ENCODE measurements around the gene EEF2KMT. TPM values are rescaled to one million over a fixed set of nuclear protein-coding genes. Genes with fewer than 3 reads are reported as not detected.

Gene EEF2KMT
- total RNA-seq, 2 donors from 2014 or later, result 5.4 to 7.5 TPM

- no peak for DNase-seq
- ATAC-seq, result no peak
- intact Hi-C loops (cut with DNase I), result no loop called here
Measured at GRCh38 chr16:5073279-5073629, 24.3 kb downstream of the EEF2KMT start.

GRCh38 chr16:5072334-5073278 lies 25.0 kb downstream of the EEF2KMT start:
- ATAC-seq (peak in 1 of 2 donors; percentile 4), DNase-seq (no peak)
- intact Hi-C loops (cut with DNase I), result no loop called here

GRCh38 chr16:5071681-5072333 lies 25.8 kb downstream of the EEF2KMT start, which contains the start of gene ALG1:
Gene ALG1, plus strand, starts transcription at chr16:5071843. Its CDS starts 7 bp downstream, at chr16:5071850.
- intact Hi-C loops (cut with DNase I), result no loop called here
- DNase-seq (peak; percentile 93), ATAC-seq (peak; percentile 96 to 99)

- DNase-seq, result no peak
- intact Hi-C loops (cut with DNase I), result no loop called here
- ATAC-seq, result no peak
Measured at GRCh38 chr16:5071341-5071680, 26.3 kb downstream of the EEF2KMT start.

- DNase-seq (no peak), ATAC-seq (no peak)
- intact Hi-C loops (cut with DNase I), result no loop called here
Measured at GRCh38 chr16:5070431-5071186, 27.0 kb downstream of the EEF2KMT start.

GRCh38 chr16:5069854-5070253 lies 27.7 kb downstream of the EEF2KMT start:
- DNase-seq (no peak), ATAC-seq (no peak)
- intact Hi-C loops (cut with DNase I), result no loop called here

- intact Hi-C loops (cut with DNase I), result no loop called here
- no peak for DNase-seq
- ATAC-seq, result no peak
Measured at GRCh38 chr16:5069048-5069447, 28.5 kb downstream of the EEF2KMT start.

GRCh38 chr16:5066511-5066910 lies 31.1 kb downstream of the EEF2KMT start:
- no peak for DNase-seq
- ATAC-seq, result no peak
- intact Hi-C loops (cut with DNase I), result no loop called here

GRCh38 chr16:5065813-5066212 lies 31.8 kb downstream of the EEF2KMT start, which contains the start of gene C16orf89:
Gene C16orf89, minus strand, starts transcription at chr16:5065956. Its CDS starts 48 bp downstream, at chr16:5065908.
- DNase-seq (no peak), ATAC-seq (peak; percentile 23 to 89)
- intact Hi-C loops (cut with DNase I), result no loop called here

GRCh38 chr16:5065326-5065725 lies 32.3 kb downstream of the EEF2KMT start:
- no peak for DNase-seq
- ATAC-seq, result peak in 1 of 2 donors; percentile 66
- intact Hi-C loops (cut with DNase I), result no loop called here

GRCh38 chr16:5064915-5065314 lies 32.7 kb downstream of the EEF2KMT start:
- DNase-seq (no peak), ATAC-seq (no peak)
- intact Hi-C loops (cut with DNase I), result no loop called here

- intact Hi-C loops (cut with DNase I), result no loop called here
- DNase-seq (no peak), ATAC-seq (no peak)
Measured at GRCh38 chr16:5062790-5063765, 34.5 kb downstream of the EEF2KMT start.

GRCh38 chr16:5062051-5062450 lies 35.5 kb downstream of the EEF2KMT start:
- DNase-seq (no peak), ATAC-seq (no peak)
- intact Hi-C loops (cut with DNase I), result no loop called here

GRCh38 chr16:5060073-5060641 lies 37.4 kb downstream of the EEF2KMT start:
- ATAC-seq, result no peak
- DNase-seq, result no peak

GRCh38 chr16:5059386-5060072 lies 38.1 kb downstream of the EEF2KMT start:
- DNase-seq, result no peak
- no peak for ATAC-seq
- intact Hi-C loops (cut with DNase I), result no loop called here

More at GRCh38 chr16:5060073-5060641, 37.4 kb downstream of the EEF2KMT start:
- intact Hi-C loops (cut with DNase I), result no loop called here

GRCh38 chr16:5058476-5058875 lies 39.1 kb downstream of the EEF2KMT start:
- DNase-seq (no peak), ATAC-seq (peak; percentile 11 to 68)
- intact Hi-C loops (cut with DNase I), result no loop called here

GRCh38 chr16:5056352-5056751 lies 41.2 kb downstream of the EEF2KMT start:
- DNase-seq, result no peak
- ATAC-seq, result no peak
- intact Hi-C loops (cut with DNase I), result no loop called here

Measured in left cardiac atrium (tissue), 4 donors.